ENCODE results near the gene DCAF8. TPM values are rescaled to one million over a fixed set of nuclear protein-coding genes. Genes with fewer than 3 reads are reported as not detected.

DCAF8 gene
- total RNA-seq, 2 donors from 2014 or later, result 185 to 238 TPM

DNA sequence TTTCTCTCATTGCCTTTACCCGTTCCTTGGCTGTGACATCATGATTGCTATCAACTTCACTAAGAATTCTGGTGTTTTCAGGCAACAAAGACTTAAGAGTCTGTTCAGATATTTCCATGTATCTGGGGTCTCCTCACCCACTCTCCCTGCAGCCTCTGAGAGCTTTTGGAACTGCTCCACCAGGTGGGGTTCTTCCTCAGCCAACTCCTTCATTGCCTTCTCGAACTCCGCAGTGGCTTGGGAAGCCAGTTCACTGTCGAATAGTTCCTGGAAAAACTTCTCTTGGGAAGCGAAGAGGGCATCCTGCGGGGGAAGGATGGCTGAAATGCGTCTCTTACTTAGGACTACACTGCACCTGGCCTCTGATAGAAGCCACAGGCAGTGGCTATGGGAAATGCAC is 20.5 kb upstream of the DCAF8 start:
- no peak overlapping the region for H3K9ac ChIP-seq (ENCODE audit: extremely low read depth, low read length, poor library complexity, severe bottlenecking)
- H3K27ac ChIP-seq (ENCODE audit: low read depth, low read length), result no peak overlapping the region
- peak overlapping the region; percentile 99 for H3K4me3 ChIP-seq (ENCODE audit: low read length)
- Mint-ChIP-seq H3K4me1 (peaks cover 11% of the 10 kb centered on the region), H3K27ac (no peak overlapping the region), H3K27me3 (ENCODE audit: insufficient read depth) (no peaks in the 10 kb centered on the region), H3K9me3 (no peaks in the 10 kb centered on the region), H3K4me3 (no peak overlapping the region), H3K36me3 (ENCODE audit: low read depth) (peaks cover 42% of the 10 kb centered on the region)
- DNase-seq, result peak; percentile 66
- 84 to 100% methylated on average over 1 to 7 of the region's 7 CpGs for WGBS, 2 experiments (ENCODE audit: insufficient coverage in 1 of 2, insufficient read length in 1 of 2)
- H3K27me3 ChIP-seq (ENCODE audit: control insufficient read depth, insufficient read depth, low read length, poor library complexity, severe bottlenecking), result no peaks in the 10 kb centered on the region
- H3K9me3 ChIP-seq (ENCODE audit: control insufficient read depth, low read length), result no peaks in the 10 kb centered on the region
- TF ChIP-seq, protein P1, sequence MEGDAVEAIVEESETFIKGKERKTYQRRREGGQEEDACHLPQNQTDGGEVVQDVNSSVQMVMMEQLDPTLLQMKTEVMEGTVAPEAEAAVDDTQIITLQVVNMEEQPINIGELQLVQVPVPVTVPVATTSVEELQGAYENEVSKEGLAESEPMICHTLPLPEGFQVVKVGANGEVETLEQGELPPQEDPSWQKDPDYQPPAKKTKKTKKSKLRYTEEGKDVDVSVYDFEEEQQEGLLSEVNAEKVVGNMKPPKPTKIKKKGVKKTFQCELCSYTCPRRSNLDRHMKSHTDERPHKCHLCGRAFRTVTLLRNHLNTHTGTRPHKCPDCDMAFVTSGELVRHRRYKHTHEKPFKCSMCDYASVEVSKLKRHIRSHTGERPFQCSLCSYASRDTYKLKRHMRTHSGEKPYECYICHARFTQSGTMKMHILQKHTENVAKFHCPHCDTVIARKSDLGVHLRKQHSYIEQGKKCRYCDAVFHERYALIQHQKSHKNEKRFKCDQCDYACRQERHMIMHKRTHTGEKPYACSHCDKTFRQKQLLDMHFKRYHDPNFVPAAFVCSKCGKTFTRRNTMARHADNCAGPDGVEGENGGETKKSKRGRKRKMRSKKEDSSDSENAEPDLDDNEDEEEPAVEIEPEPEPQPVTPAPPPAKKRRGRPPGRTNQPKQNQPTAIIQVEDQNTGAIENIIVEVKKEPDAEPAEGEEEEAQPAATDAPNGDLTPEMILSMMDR (conservative IDR thresholded peaks at IDR 0.05), result peak; percentile 70
- no peaks in the 10 kb centered on the region for H3K4me1 ChIP-seq (ENCODE audit: control insufficient read depth, insufficient read depth, low read length)
- H3K36me3 ChIP-seq (ENCODE audit: control insufficient read depth, insufficient read depth, low read length), result peaks cover 50% of the 10 kb centered on the region

DNA sequence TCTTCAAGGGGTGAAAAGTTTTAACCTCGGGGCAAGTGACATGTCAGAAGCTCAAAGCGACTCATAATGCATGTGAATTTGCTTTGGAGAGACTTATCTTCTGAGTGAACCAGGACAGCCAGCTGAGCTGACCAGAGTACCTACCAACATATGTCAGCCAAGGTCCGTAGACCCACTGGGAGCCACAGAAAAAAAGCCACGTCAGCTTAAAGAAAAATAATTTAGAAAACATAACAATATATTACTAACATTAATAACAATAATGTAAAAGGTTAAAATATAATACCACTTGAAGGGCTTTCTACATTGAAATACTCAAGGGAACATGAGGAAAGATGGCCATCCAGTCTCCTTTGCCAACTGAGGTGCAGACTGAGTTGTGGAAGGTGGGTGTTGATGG is 15.6 kb upstream of the DCAF8 start:
- Mint-ChIP-seq H3K36me3 (ENCODE audit: low read depth) (peaks cover 48% of the 10 kb centered on the region), H3K27ac (no peak overlapping the region), H3K4me3 (no peak overlapping the region), H3K4me1 (no peaks in the 10 kb centered on the region), H3K27me3 (ENCODE audit: insufficient read depth) (no peaks in the 10 kb centered on the region), H3K9me3 (no peaks in the 10 kb centered on the region)
- Histone ChIP-seq H3K27me3 (ENCODE audit: control insufficient read depth, insufficient read depth, low read length, poor library complexity, severe bottlenecking) (no peaks in the 10 kb centered on the region), H3K4me3 (ENCODE audit: low read length) (no peak overlapping the region), H3K36me3 (ENCODE audit: control insufficient read depth, insufficient read depth, low read length) (peaks cover 68% of the 10 kb centered on the region), H3K27ac (ENCODE audit: low read depth, low read length) (no peak overlapping the region), H3K9ac (ENCODE audit: extremely low read depth, low read length, poor library complexity, severe bottlenecking) (no peak overlapping the region), H3K4me1 (ENCODE audit: control insufficient read depth, insufficient read depth, low read length) (no peaks in the 10 kb centered on the region), H3K9me3 (ENCODE audit: control insufficient read depth, low read length) (no peaks in the 10 kb centered on the region)
- DNase-seq, result no peak
- 96% methylated on average over 3 of the region's 4 CpGs; no CpG with 5 or more reads in 1 of the 2 experiments for WGBS, 2 experiments (ENCODE audit: insufficient coverage in 1 of 2, insufficient read length in 1 of 2)
- TF ChIP-seq, protein P1 (conservative IDR thresholded peaks at IDR 0.05), result no peak

DNA sequence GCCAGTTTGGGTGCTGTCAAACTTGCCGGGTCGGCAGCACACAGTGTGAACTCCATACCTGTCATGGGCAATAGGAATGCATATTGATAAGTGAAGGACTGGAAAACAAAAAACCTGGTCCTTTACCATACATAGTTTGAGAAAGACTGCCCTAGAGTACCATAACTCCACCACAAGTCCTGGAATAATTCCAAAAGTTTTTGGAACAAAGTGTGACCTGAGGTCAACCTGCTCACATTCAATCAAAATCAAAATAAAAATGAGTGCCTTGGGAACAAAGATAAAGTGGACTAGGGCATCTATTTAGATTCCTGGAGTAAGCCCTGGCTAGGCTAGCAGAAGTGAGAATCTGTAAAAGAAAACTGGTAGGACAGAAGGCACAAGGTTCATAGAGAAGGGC is 15.0 kb upstream of the DCAF8 start:
- no peak overlapping the region for H3K27ac ChIP-seq (ENCODE audit: low read depth, low read length)
- H3K9ac ChIP-seq (ENCODE audit: extremely low read depth, low read length, poor library complexity, severe bottlenecking), result no peak overlapping the region
- H3K27me3 ChIP-seq (ENCODE audit: control insufficient read depth, insufficient read depth, low read length, poor library complexity, severe bottlenecking), result no peaks in the 10 kb centered on the region
- DNase-seq, result no peak
- peaks cover 62% of the 10 kb centered on the region for H3K36me3 ChIP-seq (ENCODE audit: control insufficient read depth, insufficient read depth, low read length)
- no peak overlapping the region for H3K4me3 ChIP-seq (ENCODE audit: low read length)
- H3K4me1 ChIP-seq (ENCODE audit: control insufficient read depth, insufficient read depth, low read length), result no peaks in the 10 kb centered on the region
- Mint-ChIP-seq H3K4me3 (no peak overlapping the region), H3K4me1 (no peaks in the 10 kb centered on the region), H3K9me3 (no peaks in the 10 kb centered on the region), H3K27ac (no peak overlapping the region), H3K36me3 (ENCODE audit: low read depth) (peaks cover 43% of the 10 kb centered on the region), H3K27me3 (ENCODE audit: insufficient read depth) (no peaks in the 10 kb centered on the region)
- TF ChIP-seq, protein P1 (conservative IDR thresholded peaks at IDR 0.05), result no peak
- H3K9me3 ChIP-seq (ENCODE audit: control insufficient read depth, low read length), result no peaks in the 10 kb centered on the region
- WGBS, 2 experiments (ENCODE audit: insufficient coverage in 1 of 2, insufficient read length in 1 of 2), result 90 to 100% methylated on average over 2 of the region's 2 CpGs
